ENCODE data around the gene NAB2. TPM values are rescaled to one million over a fixed set of nuclear protein-coding genes. Genes with fewer than 3 reads are reported as not detected.

Gene NAB2
- total and polyA plus RNA-seq, 10 of the 15 experiments (the other 5 are each of a cell fraction or from before 2014, with no cell fraction given), result 0.35 to 35.2 (median 15.3) TPM

- TF ChIP-seq GABPA (IDR thresholded peaks at IDR 0.05; ENCODE audit: low read depth) (no peak), KDM1A (IDR thresholded peaks at IDR 0.05; ENCODE audit: borderline replicate concordance) (no peak)
Measured at GRCh38 chr12:57086493-57087009, 2.4 kb upstream of the NAB2 start (continued).

- DNase-seq (ENCODE audit: low read depth, low spot score) (no peak), FAIRE-seq (no peak), ATAC-seq (peak; percentile 67)
- ChIA-PET CTCF (interaction anchor here (1.0 to 9.0 kb wide), 4 partner anchors 8 to 23 kb away, joined by 3 to 144 read pairs (median 40); partner anchors contain the start of genes NEMP1 and STAT6), SMC1A (ENCODE audit: uncharacterized antibody, unreplicated experiment) (interaction anchor here (1.0 to 9.2 kb wide), 3 partner anchors 8 to 24 kb away, joined by 6 to 169 read pairs (median 29); partner anchors contain the start of gene STAT6), RAD21 (ENCODE audit: unreplicated experiment) (interaction anchor here (0.6 to 8.8 kb wide), 6 partner anchors 8 to 403 kb away, joined by 3 to 199 read pairs (median 16); partner anchors contain the start of genes NEMP1 and STAT6), POLR2A (interaction anchor here (0.6 to 5.1 kb wide), 7 partner anchors 8 to 402 kb away, joined by 3 to 41 read pairs (median 4); partner anchors contain the start of genes NEMP1 and STAT6)
- Histone ChIP-seq H4K20me1 (ENCODE audit: control insufficient read depth, insufficient read depth) (no peaks in the 10 kb centered on the region), H3K9me3 (replicated peaks; ENCODE audit: control insufficient read depth, insufficient read depth, low read length) (no peaks in the 10 kb centered on the region), H3K9ac (ENCODE audit: control insufficient read depth, insufficient read depth, low read length) (peak overlapping the region; percentile 95), H3K27ac (ENCODE audit: control insufficient read depth, insufficient read depth) (peak overlapping the region; percentile 98), H3K4me1 (ENCODE audit: control insufficient read depth, insufficient read depth, low read length) (peaks cover 23% of the 10 kb centered on the region), H3K79me2 (ENCODE audit: control insufficient read depth, insufficient read depth, low read length) (peaks cover 26% of the 10 kb centered on the region), H2AFZ (ENCODE audit: control insufficient read depth, low read depth, low read length) (peak overlapping the region; percentile 61), H3K36me3 (ENCODE audit: control insufficient read depth in 2 of 2, insufficient read depth in 2 of 2, low read length in 1 of 2) (peaks cover 2 to 7% of the 10 kb centered on the region in 2 experiments; a peak in 3 of 4 replicates), H3K4me2 (ENCODE audit: control insufficient read depth, insufficient read depth) (peak overlapping the region; percentile 95), H3K4me3 (peak overlapping the region; percentile 95), H3K27me3 (replicated peaks in 1 of 2; ENCODE audit: control insufficient read depth in 2 of 2, insufficient read depth in 2 of 2, low read length in 1 of 2) (no peaks in the 10 kb centered on the region)
- intact Hi-C loops (cut with micrococcal nuclease; ENCODE audit: unreplicated experiment), result loop anchor here (1.0 to 5.0 kb wide), 4 partner anchors 8 to 450 kb away; partner anchors contain the start of genes PTGES3 and STAT6
- no TSS peak for BruUV-seq (replicated peaks)
- in situ Hi-C loops (cut with MboI), result loop anchor here (10.0 kb wide), 1 partner anchor 452 kb away; the partner anchor contains the start of gene BAZ2A
- WGBS (ENCODE audit: insufficient coverage, insufficient replicate concordance, low lambda C conversion rate, missing lambda C conversion rate), result 0% methylated on average over 29 of the region's 52 CpGs
- TF ChIP-seq USF1 (IDR thresholded peaks at IDR 0.05; ENCODE audit: borderline replicate concordance, extremely low read length, insufficient read depth, low read depth, low read length), result no peak
- peak; percentile 37; the same call in 1 of the 2 replicates for TF ChIP-seq CBFB (IDR thresholded peaks at IDR 0.05; ENCODE audit: low read depth)
- TF ChIP-seq BCLAF1 (IDR thresholded peaks at IDR 0.05), result no peak
- TF ChIP-seq HDAC2 (IDR thresholded peaks at IDR 0.05), result no peak
- TF ChIP-seq SREBF1 (IDR thresholded peaks at IDR 0.05; ENCODE audit: low read length), result no peak
- no peak for TF ChIP-seq WRNIP1 (IDR thresholded peaks at IDR 0.05; ENCODE audit: borderline replicate concordance, low read depth, low read length)
- TF ChIP-seq EGR1 (IDR thresholded peaks at IDR 0.05; ENCODE audit: borderline replicate concordance in 1 of 2, low read depth in 2 of 2, low read length in 2 of 2), result peak; percentile 42 to 100
- no peak for TF ChIP-seq ATF3 (IDR thresholded peaks at IDR 0.05; ENCODE audit: borderline replicate concordance, extremely low read depth, low read depth, low read length)
- TF ChIP-seq IKZF1 (conservative IDR thresholded peaks at IDR 0.05), result peak; percentile 65; the same call in 1 of the 2 replicates
- TF ChIP-seq JUNB (IDR thresholded peaks at IDR 0.05), result no peak
- TF ChIP-seq CBX3 (IDR thresholded peaks at IDR 0.05; ENCODE audit: borderline replicate concordance, low read depth), result no peak
- no peak for TF ChIP-seq FOXM1 (IDR thresholded peaks at IDR 0.05; ENCODE audit: low read depth, low read length)
- no peak for TF ChIP-seq RAD51 (IDR thresholded peaks at IDR 0.05)
- no peak for TF ChIP-seq KLF5 (IDR thresholded peaks at IDR 0.05; ENCODE audit: partially characterized antibody)
- TF ChIP-seq GABPA (IDR thresholded peaks at IDR 0.05; ENCODE audit: low read depth), result no peak
- TF ChIP-seq ZNF207 (IDR thresholded peaks at IDR 0.05; ENCODE audit: borderline replicate concordance), result peak; percentile 22; the same call in 1 of the 2 replicates
Measured at GRCh38 chr12:57087010-57087690, 1.8 kb upstream of the NAB2 start.
